PC-9 (cell line): ENCODE measurements around the gene GRK7. TPM values are rescaled to one million over a fixed set of nuclear protein-coding genes. Genes with fewer than 3 reads are reported as not detected.

Experiments used
- BruUV-seq: library from RNA; stranded (reverse); fragments of 400-500 nt; replicated peaks from 2 replicates; lab custom pipeline; 2021; lab: Mats Ljungman, UMichigan
- CTCF ChIA-PET: fragments of 300-600 bp; sonication (Branson Sonifier 250); formaldehyde crosslinking; loops from one replicate; lab custom pipeline; 2022; ENCODE audit warnings: antibody characterized with exemption; lab: Charles Lee
- POLR2A ChIA-PET: fragments of 300-600 bp; sonication (Branson Sonifier 250); formaldehyde crosslinking; loops from one replicate; lab custom pipeline; 2022; ENCODE audit warnings: antibody characterized with exemption; ENCODE audit not compliant: unreplicated experiment; lab: Charles Lee
- DNase-seq, 2 experiments: peaks; one replicate each; pipeline versions ENCODE4 v3.0.0 to v3.0.0-alpha.2; 2015 to 2022; ENCODE audit warnings: mixed read lengths in 1 of 2
- H2AFZ ChIP-seq: fragments of 200-600 bp; sonication (generic); 2 replicates; pipeline ENCODE4 v1.8.1; 2017; ENCODE audit warnings: antibody characterized with exemption
- H3F3A ChIP-seq: fragments of 200-600 bp; sonication (generic); 2 replicates; pipeline ENCODE4 v1.8.1; 2017; ENCODE audit warnings: antibody characterized with exemption, mild to moderate bottlenecking, low read depth; ENCODE audit not compliant: insufficient read depth
- H3K27ac ChIP-seq: fragments of 200-600 bp; sonication (generic); 2 replicates; pipeline ENCODE4 v1.6.1; 2016; ENCODE audit warnings: mixed run types
- H3K27me3 ChIP-seq: fragments of 200-600 bp; sonication (generic); 2 replicates; pipeline ENCODE4 v1.6.1; 2016; ENCODE audit warnings: low read depth, mixed run types; ENCODE audit not compliant: insufficient read depth
- H3K36me3 ChIP-seq: fragments of 200-600 bp; sonication (generic); 2 replicates; pipeline ENCODE4 v1.6.1; 2016; ENCODE audit warnings: low read depth, mixed run types
- H3K4me1 ChIP-seq: fragments of 200-600 bp; sonication (generic); replicated peaks from 2 replicates; pipeline ENCODE4 v1.6.1; 2016; ENCODE audit warnings: mixed run types; ENCODE audit not compliant: insufficient read depth
- H3K4me2 ChIP-seq: fragments of 200-600 bp; sonication (generic); 2 replicates; pipeline ENCODE4 v1.6.1; 2017; ENCODE audit warnings: mixed run types
- H3K4me3 ChIP-seq: fragments of 200-600 bp; sonication (generic); 2 replicates; pipeline ENCODE4 v1.6.1; 2016; ENCODE audit warnings: mixed run types
- H3K79me2 ChIP-seq: fragments of 200-600 bp; sonication (generic); 2 replicates; pipeline ENCODE4 v1.6.1; 2017; ENCODE audit warnings: low read depth, mixed run types
- H3K9me2 ChIP-seq: fragments of 200-600 bp; sonication (generic); 2 replicates; pipeline ENCODE4 v1.8.1; 2017; ENCODE audit warnings: mild to moderate bottlenecking; ENCODE audit not compliant: insufficient read depth
- H3K9me3 ChIP-seq: fragments of 200-600 bp; sonication (generic); 2 replicates; pipeline ENCODE4 v1.8.1; 2016; ENCODE audit warnings: low read depth; ENCODE audit not compliant: insufficient read depth
- H4K20me1 ChIP-seq: fragments of 200-600 bp; sonication (generic); 2 replicates; pipeline ENCODE4 v1.8.1; 2017; ENCODE audit not compliant: insufficient read depth
- CTCF ChIP-seq: fragments of 200-600 bp; sonication (generic); conservative IDR thresholded peaks from 2 replicates; pipeline ENCODE4 v1.6.1; 2017; ENCODE audit warnings: mixed run types, antibody characterized with exemption, mild to moderate bottlenecking, moderate library complexity
- EZH2 ChIP-seq: fragments of 200-600 bp; sonication (generic); IDR thresholded peaks from 2 replicates; pipeline ENCODE4 v1.8.0; 2017; ENCODE audit warnings: antibody characterized with exemption, low read depth
- intact Hi-C: fragments of 100-400 bp; cut with micrococcal nuclease; formaldehyde crosslinking; loops from one replicate; pipeline ENCODE4 v1.10.0; 2022; ENCODE audit not compliant: unreplicated experiment
- total RNA-seq: library from RNA; stranded (reverse); gene quantifications from 2 replicates; pipeline ENCODE4 v1.2.3, GENCODE V29; 2021

Gene GRK7
- total RNA-seq, 1 experiment from 2014 or later = not detected

DNA sequence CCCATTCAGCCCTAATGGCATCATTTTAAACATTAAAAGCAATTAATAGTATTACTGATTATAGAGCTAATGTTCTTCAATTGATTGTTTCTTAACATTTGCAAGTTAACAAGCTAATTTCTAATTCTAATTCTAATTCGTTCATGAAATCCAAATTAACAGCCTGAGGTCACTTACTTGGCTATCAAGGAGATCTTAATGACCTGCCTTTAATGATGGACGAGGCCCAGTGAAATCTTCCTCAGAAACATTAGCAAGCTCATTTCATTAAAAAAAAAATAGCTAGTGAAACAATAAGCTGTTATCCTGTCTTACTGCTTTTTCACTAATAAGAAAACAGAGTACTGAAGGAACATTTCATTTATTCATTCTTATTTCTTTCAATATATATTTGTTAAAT lies 40.6 kb upstream of the GRK7 start:
- H3K79me2 ChIP-seq = no peaks in the 10 kb centered on the region
- H3K4me1 ChIP-seq = no peaks in the 10 kb centered on the region
- intact Hi-C loops = no loop called here
- H3K27ac ChIP-seq = no peak overlapping the region
- no peak overlapping the region for H3K4me2 ChIP-seq
- H4K20me1 ChIP-seq = no peaks in the 10 kb centered on the region
- no peaks in the 10 kb centered on the region for H3K9me3 ChIP-seq
- BruUV-seq = no TSS peak
- ChIA-PET CTCF (no interaction called here), POLR2A (no interaction called here)
- DNase-seq = no peak
- TF ChIP-seq CTCF = no peak
- no peak for TF ChIP-seq EZH2
- H3F3A ChIP-seq = no peaks in the 10 kb centered on the region
- H3K27me3 ChIP-seq = no peaks in the 10 kb centered on the region
- H3K9me2 ChIP-seq = no peaks in the 10 kb centered on the region
- H3K36me3 ChIP-seq = no peaks in the 10 kb centered on the region
- no peak overlapping the region for H2AFZ ChIP-seq
- H3K4me3 ChIP-seq = no peak overlapping the region

- no peaks in the 10 kb centered on the region for H4K20me1 ChIP-seq
- POLR2A ChIA-PET = no interaction called here
- no peak overlapping the region for H3K4me2 ChIP-seq
- intact Hi-C loops = no loop called here
- no peak for DNase-seq
- TF ChIP-seq CTCF (no peak), EZH2 (no peak)
- CTCF ChIA-PET = no interaction called here
- H3F3A ChIP-seq = no peaks in the 10 kb centered on the region
- H3K36me3 ChIP-seq = no peaks in the 10 kb centered on the region
- BruUV-seq = no TSS peak
- no peaks in the 10 kb centered on the region for H3K4me1 ChIP-seq
- no peaks in the 10 kb centered on the region for H3K79me2 ChIP-seq
- no peak overlapping the region for H3K4me3 ChIP-seq
- no peaks in the 10 kb centered on the region for H3K27me3 ChIP-seq
- H3K9me3 ChIP-seq = no peaks in the 10 kb centered on the region
- no peak overlapping the region for H2AFZ ChIP-seq
- no peaks in the 10 kb centered on the region for H3K9me2 ChIP-seq
- no peak overlapping the region for H3K27ac ChIP-seq
Observed at GRCh38 chr3:141723255-141723654, 40.0 kb upstream of the GRK7 start.

GRCh38 chr3:141724186-141724585 lies 39.0 kb upstream of the GRK7 start:
- intact Hi-C loops = no loop called here

More at GRCh38 chr3:141724186-141724585, 39.0 kb upstream of the GRK7 start:
- Histone ChIP-seq H3K4me3 (no peak overlapping the region), H3K4me1 (no peaks in the 10 kb centered on the region), H4K20me1 (no peaks in the 10 kb centered on the region), H3K27me3 (no peaks in the 10 kb centered on the region), H2AFZ (no peak overlapping the region), H3K9me3 (no peaks in the 10 kb centered on the region), H3K79me2 (no peaks in the 10 kb centered on the region), H3K36me3 (no peaks in the 10 kb centered on the region), H3F3A (no peaks in the 10 kb centered on the region), H3K9me2 (no peaks in the 10 kb centered on the region), H3K27ac (no peak overlapping the region), H3K4me2 (no peak overlapping the region)
- DNase-seq = no peak
- no TSS peak for BruUV-seq
- no peak for TF ChIP-seq CTCF
- no peak for TF ChIP-seq EZH2
- POLR2A ChIA-PET = no interaction called here
- CTCF ChIA-PET = no interaction called here
